Muscle of arm (tissue), 12 donors: ENCODE measurements around the gene COLGALT1. TPM values are rescaled to one million over a fixed set of nuclear protein-coding genes. Genes with fewer than 3 reads are reported as not detected.

Source experiments
- DNase-seq: peaks from one replicate; pipeline ENCODE4 v3.0.0-alpha.2; 2013
- polyA plus RNA-seq, 12 donors: library from polyadenylated mRNA; unstranded; fragments of 120-200 nt; gene quantifications; one replicate each; pipeline ENCODE4 v1.2.1, GENCODE V29; 2013; ENCODE audit not compliant: insufficient read length in 12 of 12

Gene COLGALT1
- polyA plus RNA-seq, 12 donors, result 58.0 to 146 (median 70.3) TPM

- DNase-seq, result no peak
Observed at GRCh38 chr19:17617807-17618192, 62.4 kb downstream of the COLGALT1 start.

- no peak for DNase-seq
Observed at GRCh38 chr19:17618281-17618903, 62.9 kb downstream of the COLGALT1 start.

- DNase-seq, result no peak
Observed at GRCh38 chr19:17618936-17619335, 63.5 kb downstream of the COLGALT1 start.

- no peak for DNase-seq
Observed at GRCh38 chr19:17620696-17621095, 65.2 kb downstream of the COLGALT1 start.

GRCh38 chr19:17623224-17623935, 67.9 kb downstream of the COLGALT1 start:
- no peak for DNase-seq

GRCh38 chr19:17624314-17624991, 69.0 kb downstream of the COLGALT1 start:
- no peak for DNase-seq

- no peak for DNase-seq
Observed at GRCh38 chr19:17625043-17625442, 69.6 kb downstream of the COLGALT1 start.

- DNase-seq, result no peak
Observed at GRCh38 chr19:17625980-17626379, 70.5 kb downstream of the COLGALT1 start.

GRCh38 chr19:17626456-17627015, 71.1 kb downstream of the COLGALT1 start:
- DNase-seq, result no peak

GRCh38 chr19:17627161-17627560, 71.7 kb downstream of the COLGALT1 start:
- no peak for DNase-seq

- DNase-seq, result no peak
Observed at GRCh38 chr19:17627921-17628320, 72.5 kb downstream of the COLGALT1 start.

GRCh38 chr19:17629760-17630159, 74.3 kb downstream of the COLGALT1 start:
- no peak for DNase-seq

GRCh38 chr19:17632577-17632976, 77.1 kb downstream of the COLGALT1 start:
- no peak for DNase-seq

Other genes starting within 250 kb of the COLGALT1 start
- gene MRPL34, start 249.8 kb upstream of the COLGALT1 start, polyA plus RNA-seq, result 10 to 100 TPM in 11 of 12 donors, not detected in 1; 25.2 to 66.9 (median 29.3) TPM
- gene DDA1, start 246.1 kb upstream of the COLGALT1 start, polyA plus RNA-seq, result 10 to 100 TPM in 11 of 12 donors, not detected in 1; 25.5 to 54.1 (median 30.3) TPM
- 10 to 100 TPM in 2 of 12 donors, 1 to 10 TPM in 9, not detected in 1; 4.5 to 14.0 (median 6.0) TPM for gene ANO8, start 220.8 kb upstream of the COLGALT1 start, polyA plus RNA-seq
- gene GTPBP3, start 218.1 kb upstream of the COLGALT1 start, polyA plus RNA-seq, result 10 to 100 TPM in 7 of 12 donors, 1 to 10 TPM in 4, not detected in 1; 6.7 to 22.0 (median 11.9) TPM
- 10 to 100 TPM in 11 of 12 donors, not detected in 1; 33.3 to 86.9 (median 43.4) TPM for gene PLVAP, start 178.3 kb upstream of the COLGALT1 start, polyA plus RNA-seq
- not detected for gene CCDC194, start 161.5 kb upstream of the COLGALT1 start, polyA plus RNA-seq
- 10 to 100 TPM in 1 of 12 donors, 1 to 10 TPM in 9, not detected in 2; 3.5 to 10.0 (median 5.1) TPM for gene BST2, start 150.0 kb upstream of the COLGALT1 start, polyA plus RNA-seq
- gene MVB12A, start 135.6 kb upstream of the COLGALT1 start, polyA plus RNA-seq, result 10 to 100 TPM in 11 of 12 donors, not detected in 1; 21.2 to 75.8 (median 24.3) TPM
- 1 to 10 TPM in 4 of 12 donors, under 1 TPM in 6, not detected in 2; 0.74 to 1.8 (median 0.99) TPM for gene TMEM221, start 107.0 kb upstream of the COLGALT1 start, polyA plus RNA-seq
- under 1 TPM in 3 of 12 donors, not detected in 9; 0.19 to 0.24 (median 0.20) TPM for gene NXNL1, start 94.7 kb upstream of the COLGALT1 start, polyA plus RNA-seq
- 10 to 100 TPM in 10 of 12 donors, 1 to 10 TPM in 1, not detected in 1; 9.5 to 25.9 (median 16.4) TPM for gene SLC27A1, start 85.1 kb upstream of the COLGALT1 start, polyA plus RNA-seq
- 10 to 100 TPM in 11 of 12 donors, not detected in 1; 35.8 to 77.5 (median 43.6) TPM for gene PGLS, start 44.0 kb upstream of the COLGALT1 start, polyA plus RNA-seq
- under 1 TPM in 10 of 12 donors, not detected in 2; 0.05 to 0.32 (median 0.09) TPM for gene UNC13A, start 132.7 kb downstream of the COLGALT1 start, polyA plus RNA-seq
- 10 to 100 TPM in 11 of 12 donors, not detected in 1; 16.7 to 70.3 (median 28.2) TPM for gene MAP1S, start 163.8 kb downstream of the COLGALT1 start, polyA plus RNA-seq
- 1 to 10 TPM in 4 of 12 donors, under 1 TPM in 6, not detected in 2; 0.67 to 4.0 (median 0.88) TPM for gene FCHO1, start 195.8 kb downstream of the COLGALT1 start, polyA plus RNA-seq
- gene B3GNT3, start 239.5 kb downstream of the COLGALT1 start, polyA plus RNA-seq, result 10 to 100 TPM in 1 of 12 donors, 1 to 10 TPM in 2, under 1 TPM in 3, not detected in 6; 0.12 to 17.5 (median 1.1) TPM